A673 (cell line): ENCODE measurements around the gene TNFRSF4. TPM values are rescaled to one million over a fixed set of nuclear protein-coding genes. Genes with fewer than 3 reads are reported as not detected.

ENCODE experiments used
- BruUV-seq: library from RNA; stranded (reverse); fragments of 400-500 nt; replicated peaks from 2 replicates; lab custom pipeline; 2021; lab: Mats Ljungman, UMichigan
- CTCF ChIA-PET: fragments of 300-600 bp; sonication (Branson Sonifier 250); formaldehyde crosslinking; loops from one replicate; lab custom pipeline; 2022; ENCODE audit warnings: antibody characterized with exemption; lab: Charles Lee
- POLR2A ChIA-PET: fragments of 300-600 bp; sonication (Branson Sonifier 250); formaldehyde crosslinking; loops from one replicate; lab custom pipeline; 2022; ENCODE audit warnings: antibody characterized with exemption; ENCODE audit not compliant: low non-redundant PET; lab: Charles Lee
- DNase-seq: peaks from one replicate; pipeline ENCODE4 v3.0.0-alpha.2; 2015; ENCODE audit warnings: low spot score
- H3K27ac ChIP-seq: fragments of 200-600 bp; sonication (generic); 2 replicates; pipeline ENCODE4 v1.5.1; 2016; ENCODE audit warnings: mixed run types, low read depth, mild to moderate bottlenecking, mixed read lengths, antibody characterized with exemption, low read length; ENCODE audit not compliant: poor library complexity, severe bottlenecking
- H3K27me3 ChIP-seq: fragments of 200-600 bp; sonication (generic); replicated peaks from 2 replicates; pipeline ENCODE4 v1.6.1; 2017; ENCODE audit warnings: mixed run types, low read depth, mild to moderate bottlenecking, mixed read lengths, antibody characterized with exemption, low read length; ENCODE audit not compliant: insufficient read depth, poor library complexity
- H3K36me3 ChIP-seq: fragments of 200-600 bp; sonication (generic); 2 replicates; pipeline ENCODE4 v1.6.1; 2016; ENCODE audit warnings: mixed run types, mild to moderate bottlenecking, mixed read lengths, antibody characterized with exemption, low read length; ENCODE audit not compliant: insufficient read depth, poor library complexity, severe bottlenecking
- H3K4me1 ChIP-seq: fragments of 200-600 bp; sonication (generic); 2 replicates; pipeline ENCODE4 v1.6.1; 2017; ENCODE audit warnings: mixed run types, mild to moderate bottlenecking, mixed read lengths, antibody characterized with exemption, low read length; ENCODE audit not compliant: insufficient read depth, poor library complexity, severe bottlenecking
- H3K4me3 ChIP-seq: fragments of 200-600 bp; sonication (generic); 2 replicates; pipeline ENCODE4 v1.5.1; 2016; ENCODE audit warnings: low read depth, mixed run types, mild to moderate bottlenecking, mixed read lengths, low read length; ENCODE audit not compliant: poor library complexity, severe bottlenecking
- H3K9me3 ChIP-seq: fragments of 200-600 bp; sonication (generic); 2 replicates; pipeline ENCODE4 v1.6.1; 2016; ENCODE audit warnings: mixed run types, low read depth, mild to moderate bottlenecking, mixed read lengths, antibody characterized with exemption, low read length; ENCODE audit not compliant: poor library complexity, severe bottlenecking
- EZH2 ChIP-seq: fragments of 200-600 bp; sonication (generic); IDR thresholded peaks from 2 replicates; pipeline ENCODE4 v1.6.1; 2017; ENCODE audit warnings: borderline replicate concordance, low read depth, mild to moderate bottlenecking, mixed read lengths, antibody characterized with exemption, low read length; ENCODE audit not compliant: poor library complexity, severe bottlenecking
- intact Hi-C: fragments of 100-400 bp; cut with micrococcal nuclease; formaldehyde crosslinking; loops from one replicate; pipeline ENCODE4 v1.10.0; 2022; ENCODE audit not compliant: unreplicated experiment
- total RNA-seq: library from RNA; stranded (reverse); gene quantifications from 2 replicates; pipeline ENCODE4 v1.2.3, GENCODE V29; 2021
- TF ChIP-seq, protein P1 (sequence below): fragments of 300-800, 200-600 bp; sonication (generic); conservative IDR thresholded peaks from 2 replicates; pipeline ENCODE4 v1.5.1; 2017; ENCODE audit warnings: low read depth, mild to moderate bottlenecking, antibody characterized with exemption, low read length, moderate library complexity, mixed read lengths

Gene TNFRSF4
- total RNA-seq, 1 experiment from 2014 or later, result 0.80 TPM

- CTCF ChIA-PET, result no interaction called here
- no TSS peak for BruUV-seq
- Histone ChIP-seq H3K9me3 (no peaks in the 10 kb centered on the region), H3K27me3 (no peaks in the 10 kb centered on the region), H3K36me3 (peaks cover 1% of the 10 kb centered on the region), H3K4me1 (no peaks in the 10 kb centered on the region), H3K27ac (no peak overlapping the region), H3K4me3 (no peak overlapping the region)
- POLR2A ChIA-PET, result no interaction called here
- DNase-seq, result no peak
- TF ChIP-seq, protein P1, sequence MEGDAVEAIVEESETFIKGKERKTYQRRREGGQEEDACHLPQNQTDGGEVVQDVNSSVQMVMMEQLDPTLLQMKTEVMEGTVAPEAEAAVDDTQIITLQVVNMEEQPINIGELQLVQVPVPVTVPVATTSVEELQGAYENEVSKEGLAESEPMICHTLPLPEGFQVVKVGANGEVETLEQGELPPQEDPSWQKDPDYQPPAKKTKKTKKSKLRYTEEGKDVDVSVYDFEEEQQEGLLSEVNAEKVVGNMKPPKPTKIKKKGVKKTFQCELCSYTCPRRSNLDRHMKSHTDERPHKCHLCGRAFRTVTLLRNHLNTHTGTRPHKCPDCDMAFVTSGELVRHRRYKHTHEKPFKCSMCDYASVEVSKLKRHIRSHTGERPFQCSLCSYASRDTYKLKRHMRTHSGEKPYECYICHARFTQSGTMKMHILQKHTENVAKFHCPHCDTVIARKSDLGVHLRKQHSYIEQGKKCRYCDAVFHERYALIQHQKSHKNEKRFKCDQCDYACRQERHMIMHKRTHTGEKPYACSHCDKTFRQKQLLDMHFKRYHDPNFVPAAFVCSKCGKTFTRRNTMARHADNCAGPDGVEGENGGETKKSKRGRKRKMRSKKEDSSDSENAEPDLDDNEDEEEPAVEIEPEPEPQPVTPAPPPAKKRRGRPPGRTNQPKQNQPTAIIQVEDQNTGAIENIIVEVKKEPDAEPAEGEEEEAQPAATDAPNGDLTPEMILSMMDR, result no peak
- TF ChIP-seq EZH2, result no peak
- intact Hi-C loops, result no loop called here
These were observed 33.5 kb upstream of the TNFRSF4 start for GRCh38 chr1:1247341-1247913.

GRCh38 chr1:1246577-1247340, 32.8 kb upstream of the TNFRSF4 start, which contains the start of gene C1QTNF12:
TSS of gene C1QTNF12 (minus strand) at chr1:1246722. CDS start at chr1:1246690, 32 bp downstream.
- TF ChIP-seq, protein P1, result no peak
- TF ChIP-seq EZH2, result no peak
- Histone ChIP-seq H3K36me3 (no peaks in the 10 kb centered on the region), H3K9me3 (no peaks in the 10 kb centered on the region), H3K4me3 (no peak within 1 kb of the TSS), H3K27ac (no peak within 1 kb of the TSS), H3K27me3 (no peaks in the 10 kb centered on the region), H3K4me1 (no peaks in the 10 kb centered on the region)
- no peak for DNase-seq
- no TSS peak for BruUV-seq
- ChIA-PET POLR2A (no interaction called here), CTCF (no interaction called here)
- intact Hi-C loops, result no loop called here

DNA sequence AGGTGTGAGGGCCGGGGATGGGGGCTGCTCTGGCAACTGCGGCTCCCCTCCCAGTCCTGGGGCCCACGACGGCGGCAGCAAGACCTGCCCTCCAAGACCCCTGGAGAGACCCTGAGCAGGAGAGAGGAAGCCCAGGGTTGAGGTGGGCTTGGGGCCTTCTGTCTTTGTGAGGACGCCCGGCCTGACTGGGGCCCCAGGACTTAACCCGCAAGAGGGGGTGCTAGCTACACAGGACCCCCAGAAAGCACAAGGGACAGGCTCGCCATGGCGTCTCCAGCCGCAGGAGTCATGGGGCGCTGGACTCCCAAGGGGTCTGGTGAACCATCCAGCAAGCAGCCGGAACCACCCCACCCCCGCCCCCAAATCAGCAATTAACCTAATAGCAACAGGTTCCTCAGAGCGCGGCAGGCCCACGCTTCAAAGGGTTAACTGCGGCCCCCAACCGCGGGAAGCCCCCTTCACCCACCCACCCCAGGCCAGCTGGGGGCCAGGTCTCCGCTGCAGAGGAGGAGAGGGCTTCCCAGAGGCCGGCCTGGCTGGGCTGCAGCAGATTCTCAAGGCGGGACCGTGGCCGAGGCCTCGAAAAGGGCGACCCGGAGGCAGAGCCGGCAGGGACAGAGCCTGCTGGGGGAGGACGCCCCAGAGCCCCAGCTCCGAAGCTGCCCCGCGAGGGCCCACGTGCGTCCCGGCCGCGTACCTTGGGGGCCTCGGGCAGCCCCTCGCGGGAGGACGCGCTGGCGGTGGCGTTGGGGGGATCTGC, 32.0 kb upstream of the TNFRSF4 start:
- no peak for TF ChIP-seq EZH2
- TF ChIP-seq, protein P1, result no peak
- DNase-seq, result no peak
- Histone ChIP-seq H3K4me3 (no peak overlapping the region), H3K4me1 (no peaks in the 10 kb centered on the region), H3K36me3 (no peaks in the 10 kb centered on the region), H3K27ac (no peak overlapping the region), H3K27me3 (no peaks in the 10 kb centered on the region), H3K9me3 (no peaks in the 10 kb centered on the region)
- ChIA-PET POLR2A (no interaction called here), CTCF (no interaction called here)
- intact Hi-C loops, result no loop called here
- BruUV-seq, result no TSS peak
